HG03354 (cell line): Measurements from ENCODE around the gene XBP1.
A peak's percentile ranks its signal among the peaks of the same experiment; 100 is the strongest.
"Not testable (repeated sequence)": the region's sequence is repeated elsewhere in the genome, so short reads cannot be mapped to it uniquely, and the experiment has no call there.

Experiments
- ATAC-seq: cut with Tn5 transposase; IDR thresholded peaks from one replicate; pipeline ENCODE4 v1.9.1; 2021; ENCODE audit warnings: mild to moderate bottlenecking; ENCODE audit not compliant: unreplicated experiment, poor library complexity, severe bottlenecking

Gene XBP1

DNA sequence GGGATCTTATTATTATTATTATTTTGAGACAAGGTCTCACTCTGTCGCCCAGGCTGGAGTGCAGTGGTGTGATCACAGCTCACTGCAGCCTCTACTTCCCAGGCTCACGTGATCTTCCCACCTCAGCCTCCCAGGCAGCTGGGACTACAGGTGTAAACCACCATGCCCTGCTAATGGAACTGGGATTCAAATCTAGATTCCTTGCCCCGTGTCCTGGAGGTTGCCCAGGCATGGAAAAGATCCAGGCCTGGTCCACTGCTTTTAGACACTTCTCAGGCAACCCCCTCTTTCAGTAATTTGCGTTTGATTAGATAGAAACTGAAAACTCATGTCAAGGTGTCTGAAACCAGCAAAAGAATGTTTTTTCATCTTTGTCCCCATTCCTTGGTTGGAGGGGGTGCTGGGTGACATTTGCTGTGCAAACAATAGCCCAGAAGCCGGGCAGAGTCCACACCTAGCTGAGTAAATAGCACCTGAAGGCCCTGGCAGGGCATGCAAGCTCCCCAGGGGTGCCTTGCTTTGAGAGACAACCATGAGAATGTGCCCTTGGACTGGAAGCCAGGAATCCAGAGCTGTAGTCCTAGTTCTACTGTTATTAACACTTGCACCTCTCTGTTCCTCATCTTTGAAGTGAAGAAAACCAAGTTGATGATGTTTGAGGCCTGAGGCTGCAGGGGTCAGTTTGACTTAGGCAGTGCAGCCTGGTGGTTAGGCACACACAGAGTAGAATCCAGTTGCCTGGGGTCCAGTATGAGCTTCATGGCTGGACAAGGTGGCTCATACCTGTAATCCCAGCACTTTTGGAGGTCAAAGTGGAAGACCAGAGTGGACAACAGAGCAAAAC, 19.1 kb upstream of the XBP1 start:
- peak; percentile 43 for ATAC-seq

GRCh38 chr22:28817919-28818859, 17.8 kb upstream of the XBP1 start:
- no peak for ATAC-seq

DNA sequence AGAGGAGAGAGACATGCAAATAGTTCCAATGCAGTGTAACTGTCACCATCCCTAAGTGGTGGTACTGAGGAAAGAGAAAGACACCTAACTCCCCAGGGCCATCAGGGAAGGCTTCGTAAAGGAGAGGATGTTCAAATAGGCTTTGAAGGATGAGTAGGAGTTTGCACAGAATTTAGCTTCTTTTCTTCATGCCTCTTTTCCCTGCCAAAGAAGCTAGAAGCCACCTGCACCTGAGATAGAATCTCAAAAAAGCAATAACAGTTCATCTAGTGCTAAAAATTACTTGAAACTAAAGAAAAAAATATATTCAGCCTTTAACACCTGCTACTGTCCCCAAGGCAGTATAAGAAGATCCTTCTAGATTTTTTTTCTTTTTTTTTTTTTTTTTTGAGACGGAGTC, 16.7 kb upstream of the XBP1 start:
- ATAC-seq: no peak

- ATAC-seq: no peak
Measured at GRCh38 chr22:28815729-28816128, 15.4 kb upstream of the XBP1 start.

- ATAC-seq: no peak
Measured at GRCh38 chr22:28815111-28815510, 14.7 kb upstream of the XBP1 start.

GRCh38 chr22:28813772-28814518, 13.6 kb upstream of the XBP1 start:
- no peak for ATAC-seq

- ATAC-seq: no peak
Measured at GRCh38 chr22:28812516-28812915, 12.1 kb upstream of the XBP1 start.

- no peak for ATAC-seq
Measured at GRCh38 chr22:28810821-28811491, 10.6 kb upstream of the XBP1 start.

GRCh38 chr22:28808716-28809355, 8.5 kb upstream of the XBP1 start:
- no peak for ATAC-seq

GRCh38 chr22:28805426-28805825, 5.1 kb upstream of the XBP1 start:
- ATAC-seq: not testable (repeated sequence)

GRCh38 chr22:28802595-28803123, 2.3 kb upstream of the XBP1 start:
- ATAC-seq: no peak

GRCh38 chr22:28801845-28802594, 1.7 kb upstream of the XBP1 start:
- ATAC-seq: no peak

DNA sequence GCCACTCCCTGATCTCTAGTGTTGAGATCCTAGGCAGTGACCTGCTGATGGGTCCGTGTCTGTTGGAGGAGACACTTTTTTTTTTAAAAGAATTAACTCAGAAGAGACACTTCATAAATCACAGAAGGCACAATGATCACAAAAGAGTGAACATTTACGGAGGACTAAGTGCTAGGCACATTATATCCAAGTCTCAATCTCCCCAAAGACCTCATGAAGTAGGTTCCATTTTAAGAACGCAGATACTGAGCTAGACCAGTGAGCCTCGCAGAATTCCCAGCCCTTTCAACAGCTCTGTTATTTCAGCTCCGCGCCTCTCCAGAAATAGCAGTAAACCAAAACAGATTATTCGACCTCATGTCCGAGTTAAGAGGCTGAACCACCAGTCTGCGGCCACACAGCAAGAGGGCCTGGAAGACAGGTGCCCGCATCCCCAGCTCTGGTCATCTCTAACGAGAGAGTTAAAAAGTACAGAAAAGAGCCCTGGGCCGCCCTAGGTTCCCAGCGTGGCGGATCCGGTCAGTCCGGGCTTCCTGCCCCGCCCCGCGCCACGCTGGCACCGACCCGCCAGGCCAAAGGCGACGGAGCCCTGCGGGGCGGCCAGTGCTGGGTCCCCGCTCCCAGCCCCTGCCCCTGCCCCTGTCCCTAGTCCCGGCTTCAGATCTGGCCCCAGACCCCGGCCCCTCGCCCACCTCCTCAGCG, 612 bp downstream of the XBP1 start:
- peak; percentile 29 for ATAC-seq

DNA sequence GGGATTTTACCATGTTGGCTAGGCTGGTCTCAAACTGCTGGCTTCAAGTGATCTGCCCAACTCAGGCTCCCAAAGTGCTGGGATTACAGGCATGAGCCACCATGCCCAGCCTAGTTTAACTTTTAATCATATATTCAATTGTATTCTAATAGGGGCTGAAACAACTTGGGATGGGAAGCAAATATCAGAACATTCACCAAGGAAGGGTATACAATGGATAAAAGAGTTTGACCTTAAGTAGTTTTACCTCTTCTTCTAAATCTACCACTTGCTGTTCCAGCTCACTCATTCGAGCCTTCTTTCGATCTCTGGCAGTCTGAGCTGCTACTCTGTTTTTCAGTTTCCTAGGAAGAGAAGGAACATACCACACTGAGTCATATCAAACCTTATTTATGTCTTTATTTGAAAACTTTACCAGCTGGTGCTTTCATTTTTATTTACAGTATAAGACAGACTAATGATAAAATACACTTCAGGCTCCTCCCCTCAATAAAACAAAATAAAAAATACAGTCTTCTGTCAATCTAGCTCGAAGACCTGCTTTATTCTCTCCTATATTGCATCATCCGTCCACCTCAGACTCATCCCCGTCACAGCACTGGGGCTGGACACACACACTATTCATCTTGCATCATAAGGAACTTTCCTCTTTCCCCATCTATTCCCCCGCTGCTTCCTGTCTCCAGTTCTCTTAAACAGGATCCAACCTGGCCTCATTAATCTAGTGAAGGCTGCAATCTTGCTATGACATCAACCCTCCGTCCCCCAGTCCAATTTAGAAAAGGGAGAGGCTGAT, 1.4 kb downstream of the XBP1 start:
- ATAC-seq: no peak

DNA sequence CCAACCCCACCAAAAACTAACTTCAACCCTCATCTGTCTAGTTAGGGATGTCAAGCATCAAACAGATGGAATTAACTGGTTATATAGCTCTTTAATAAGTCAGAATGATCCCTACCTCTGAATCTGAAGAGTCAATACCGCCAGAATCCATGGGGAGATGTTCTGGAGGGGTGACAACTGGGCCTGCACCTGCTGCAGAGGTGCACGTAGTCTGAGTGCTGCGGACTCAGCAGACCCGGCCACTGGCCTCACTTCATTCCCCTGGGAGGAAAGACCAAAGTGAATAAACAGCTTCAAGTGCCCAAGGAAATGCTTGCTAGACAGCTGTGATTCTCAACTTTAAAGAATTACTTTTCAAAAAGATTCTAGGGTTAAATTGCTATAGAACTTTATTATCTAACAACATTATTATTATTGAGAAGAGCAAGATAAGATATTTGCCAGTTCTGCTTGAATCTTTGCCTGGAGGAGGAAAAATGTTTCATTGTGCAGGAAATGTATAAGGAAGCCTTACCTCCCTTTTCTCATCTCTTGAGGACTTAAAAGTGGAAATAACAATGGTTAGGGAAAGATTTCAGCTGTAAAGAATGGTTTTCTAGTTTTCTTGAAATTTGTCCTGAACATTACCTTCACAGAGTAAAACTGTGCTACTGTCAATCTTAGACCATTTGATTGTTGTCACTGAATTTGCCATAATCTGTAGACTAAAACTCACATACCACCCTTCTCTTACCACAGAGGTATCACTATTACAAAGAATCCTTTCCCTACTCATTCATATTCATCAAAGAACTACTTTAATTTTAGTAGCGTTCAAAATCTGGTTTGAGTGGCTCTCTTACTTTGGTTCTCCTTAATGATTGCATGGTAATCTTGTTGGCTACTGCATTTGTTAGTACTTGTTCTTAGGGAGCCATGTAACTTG, 4.2 kb downstream of the XBP1 start:
- no peak for ATAC-seq
